Measurements from ENCODE around the gene DCC.

DNA sequence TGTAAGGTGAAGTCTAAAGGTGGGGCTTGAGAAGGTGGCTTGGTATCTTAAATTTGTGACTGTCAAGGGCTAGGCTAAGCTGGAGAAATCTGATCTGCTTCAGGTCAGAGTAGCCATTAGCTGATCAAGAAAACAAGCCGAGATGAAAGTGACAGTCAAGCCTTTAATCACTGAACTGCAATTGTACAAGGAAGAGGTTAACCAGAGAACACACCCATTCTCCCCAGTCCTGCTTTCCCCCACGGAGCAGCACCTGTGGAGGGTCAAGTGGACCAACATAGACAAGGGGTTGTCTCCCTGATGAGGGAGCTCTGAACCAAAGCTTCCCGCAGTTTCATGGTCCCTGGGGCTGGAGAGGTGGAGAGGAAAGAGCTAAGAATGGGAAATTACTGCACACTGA lies 901.2 kb downstream of the DCC start:
- TF ChIP-seq EZH2 (optimal IDR thresholded peaks at IDR 0.05; ENCODE audit: low read depth, low read length) = no peak
- TF ChIP-seq, protein P1, sequence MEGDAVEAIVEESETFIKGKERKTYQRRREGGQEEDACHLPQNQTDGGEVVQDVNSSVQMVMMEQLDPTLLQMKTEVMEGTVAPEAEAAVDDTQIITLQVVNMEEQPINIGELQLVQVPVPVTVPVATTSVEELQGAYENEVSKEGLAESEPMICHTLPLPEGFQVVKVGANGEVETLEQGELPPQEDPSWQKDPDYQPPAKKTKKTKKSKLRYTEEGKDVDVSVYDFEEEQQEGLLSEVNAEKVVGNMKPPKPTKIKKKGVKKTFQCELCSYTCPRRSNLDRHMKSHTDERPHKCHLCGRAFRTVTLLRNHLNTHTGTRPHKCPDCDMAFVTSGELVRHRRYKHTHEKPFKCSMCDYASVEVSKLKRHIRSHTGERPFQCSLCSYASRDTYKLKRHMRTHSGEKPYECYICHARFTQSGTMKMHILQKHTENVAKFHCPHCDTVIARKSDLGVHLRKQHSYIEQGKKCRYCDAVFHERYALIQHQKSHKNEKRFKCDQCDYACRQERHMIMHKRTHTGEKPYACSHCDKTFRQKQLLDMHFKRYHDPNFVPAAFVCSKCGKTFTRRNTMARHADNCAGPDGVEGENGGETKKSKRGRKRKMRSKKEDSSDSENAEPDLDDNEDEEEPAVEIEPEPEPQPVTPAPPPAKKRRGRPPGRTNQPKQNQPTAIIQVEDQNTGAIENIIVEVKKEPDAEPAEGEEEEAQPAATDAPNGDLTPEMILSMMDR (IDR thresholded peaks at IDR 0.05; ENCODE audit: low read length) = no peak

Data from MM.1S (cell line).